ENCODE results near the gene GDPD4.
A peak's percentile ranks its signal among the peaks of the same experiment; 100 is the strongest.

GDPD4 gene

DNA sequence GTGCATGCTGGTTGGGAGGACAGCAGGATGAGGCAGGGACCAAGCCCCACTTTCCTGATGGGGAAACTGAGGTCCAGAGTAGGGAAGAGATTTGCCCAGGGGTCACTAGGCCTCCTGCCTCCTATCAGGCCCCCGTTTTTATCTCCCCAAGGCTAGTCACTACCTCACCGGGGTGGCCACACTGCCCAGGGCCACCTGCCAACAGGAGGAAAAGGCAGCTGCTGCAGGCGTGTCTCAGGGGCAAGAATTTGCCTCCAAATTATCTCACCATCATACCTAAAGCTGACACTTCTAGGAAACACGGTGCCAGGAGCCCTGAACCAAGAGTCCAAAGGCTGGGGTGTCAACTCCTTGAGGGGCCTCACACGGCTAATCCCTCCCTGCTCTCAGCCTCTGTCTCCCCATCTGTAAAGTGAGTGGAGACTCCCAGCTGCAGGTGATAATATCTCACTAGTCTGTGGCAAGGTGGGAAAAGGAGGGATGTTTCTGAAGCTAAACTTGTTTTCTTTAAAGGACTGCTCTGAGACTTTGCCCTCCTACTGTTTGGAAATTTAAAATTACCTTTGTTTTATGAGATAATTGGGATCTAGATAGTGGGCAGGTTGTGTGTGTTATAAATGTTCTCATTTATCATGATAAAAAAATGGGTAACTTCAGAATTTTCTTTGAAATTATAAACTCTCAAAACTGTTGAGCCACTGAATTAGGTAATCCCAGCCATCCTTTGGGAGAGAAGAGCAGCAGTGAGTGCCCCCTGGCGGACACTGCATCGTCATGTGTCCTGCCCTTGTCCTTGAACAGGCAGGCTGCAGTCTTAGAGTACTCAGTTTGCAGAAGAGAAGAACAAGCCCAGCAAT lies 113.5 kb downstream of the GDPD4 start:
- H3K4me3 ChIP-seq (replicated peaks in 1 of 2; ENCODE audit: low read depth in 2 of 2, low read length in 2 of 2), result no peak overlapping the region
- DNase-seq (ENCODE audit: low read depth in 2 of 2), result peak; percentile 85
- TF ChIP-seq, protein P1, sequence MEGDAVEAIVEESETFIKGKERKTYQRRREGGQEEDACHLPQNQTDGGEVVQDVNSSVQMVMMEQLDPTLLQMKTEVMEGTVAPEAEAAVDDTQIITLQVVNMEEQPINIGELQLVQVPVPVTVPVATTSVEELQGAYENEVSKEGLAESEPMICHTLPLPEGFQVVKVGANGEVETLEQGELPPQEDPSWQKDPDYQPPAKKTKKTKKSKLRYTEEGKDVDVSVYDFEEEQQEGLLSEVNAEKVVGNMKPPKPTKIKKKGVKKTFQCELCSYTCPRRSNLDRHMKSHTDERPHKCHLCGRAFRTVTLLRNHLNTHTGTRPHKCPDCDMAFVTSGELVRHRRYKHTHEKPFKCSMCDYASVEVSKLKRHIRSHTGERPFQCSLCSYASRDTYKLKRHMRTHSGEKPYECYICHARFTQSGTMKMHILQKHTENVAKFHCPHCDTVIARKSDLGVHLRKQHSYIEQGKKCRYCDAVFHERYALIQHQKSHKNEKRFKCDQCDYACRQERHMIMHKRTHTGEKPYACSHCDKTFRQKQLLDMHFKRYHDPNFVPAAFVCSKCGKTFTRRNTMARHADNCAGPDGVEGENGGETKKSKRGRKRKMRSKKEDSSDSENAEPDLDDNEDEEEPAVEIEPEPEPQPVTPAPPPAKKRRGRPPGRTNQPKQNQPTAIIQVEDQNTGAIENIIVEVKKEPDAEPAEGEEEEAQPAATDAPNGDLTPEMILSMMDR (IDR thresholded peaks at IDR 0.05; ENCODE audit: low read depth, low read length), result peak; percentile 86

- no peak for DNase-seq (ENCODE audit: low read depth in 2 of 2)
- TF ChIP-seq, protein P1 (IDR thresholded peaks at IDR 0.05; ENCODE audit: low read depth, low read length), result no peak
- no peak overlapping the region for H3K4me3 ChIP-seq (replicated peaks in 1 of 2; ENCODE audit: low read depth in 2 of 2, low read length in 2 of 2)
These were observed 114.3 kb downstream of the GDPD4 start for GRCh38 chr11:77187111-77187750.

DNA sequence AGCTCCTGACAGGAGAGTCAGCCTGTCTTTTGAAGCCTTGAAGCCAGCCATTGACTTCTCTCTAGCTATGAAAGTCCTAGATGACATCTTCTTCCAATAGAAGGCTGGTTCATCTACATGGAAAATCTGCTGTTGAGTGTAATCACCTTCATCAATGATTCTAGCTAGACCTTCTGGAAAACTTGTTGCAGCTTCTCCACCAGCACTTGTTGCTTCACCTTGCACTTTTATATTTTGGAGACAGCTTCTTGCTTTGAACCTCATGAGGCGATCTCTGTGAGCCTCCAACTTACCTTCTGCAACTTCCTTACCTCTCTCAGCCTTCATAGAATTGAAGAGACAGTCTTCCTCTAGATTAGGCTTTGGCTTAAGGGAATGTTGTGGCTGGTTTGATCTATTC lies 115.2 kb downstream of the GDPD4 start:
- no peak overlapping the region for H3K4me3 ChIP-seq (replicated peaks in 1 of 2; ENCODE audit: low read depth in 2 of 2, low read length in 2 of 2)
- TF ChIP-seq, protein P1 (IDR thresholded peaks at IDR 0.05; ENCODE audit: low read depth, low read length), result no peak
- DNase-seq (ENCODE audit: low read depth in 2 of 2), result no peak

- no peak for DNase-seq (ENCODE audit: low read depth in 2 of 2)
- H3K4me3 ChIP-seq (replicated peaks in 1 of 2; ENCODE audit: low read depth in 2 of 2, low read length in 2 of 2), result no peak overlapping the region
- TF ChIP-seq, protein P1 (IDR thresholded peaks at IDR 0.05; ENCODE audit: low read depth, low read length), result no peak
These were observed 117.2 kb downstream of the GDPD4 start for GRCh38 chr11:77184136-77184860.

GRCh38 chr11:77183431-77183984 lies 118.0 kb downstream of the GDPD4 start:
- no peak for DNase-seq (ENCODE audit: low read depth in 2 of 2)
- TF ChIP-seq, protein P1 (IDR thresholded peaks at IDR 0.05; ENCODE audit: low read depth, low read length), result no peak
- H3K4me3 ChIP-seq (replicated peaks in 1 of 2; ENCODE audit: low read depth in 2 of 2, low read length in 2 of 2), result no peak overlapping the region

- TF ChIP-seq, protein P1 (IDR thresholded peaks at IDR 0.05; ENCODE audit: low read depth, low read length), result no peak
- H3K4me3 ChIP-seq (replicated peaks in 1 of 2; ENCODE audit: low read depth in 2 of 2, low read length in 2 of 2), result no peak overlapping the region
- DNase-seq (ENCODE audit: low read depth in 2 of 2), result no peak
These were observed 118.7 kb downstream of the GDPD4 start for GRCh38 chr11:77182542-77183430.
